GM23338 (cell line): ENCODE results near the gene COX4I1.

Source experiments
- CTCF ChIP-seq, 2 experiments: fragments of 200-600 bp in 1 of 2; sonication (generic) in 1 of 2; conservative IDR thresholded peaks; 2 replicates each; pipeline versions ENCODE4 v1.5.1 to v1.6.1; 2016 to 2017; ENCODE audit warnings: antibody characterized with exemption in 2 of 2, low read depth in 2 of 2, mild to moderate bottlenecking in 2 of 2, moderate library complexity in 1 of 2
- POLR2AphosphoS5 ChIP-seq: IDR thresholded peaks from 2 replicates; pipeline ENCODE4 v1.6.1; 2016; ENCODE audit warnings: antibody characterized with exemption, low read depth

DNA sequence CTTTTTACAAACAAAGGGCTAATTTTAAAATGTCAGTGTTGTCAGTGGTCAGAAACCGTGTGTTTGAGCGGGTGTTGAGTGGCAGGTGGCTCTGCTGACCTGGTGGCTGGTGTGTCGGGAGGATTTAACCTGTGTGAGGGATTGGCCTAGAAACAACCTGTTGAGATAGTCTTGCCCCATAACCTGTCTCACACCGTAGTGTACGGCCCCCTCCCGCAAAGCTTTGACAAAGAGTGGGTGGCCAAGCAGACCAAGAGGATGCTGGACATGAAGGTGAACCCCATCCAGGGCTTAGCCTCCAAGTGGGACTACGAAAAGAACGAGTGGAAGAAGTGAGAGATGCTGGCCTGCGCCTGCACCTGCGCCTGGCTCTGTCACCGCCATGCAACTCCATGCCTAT lies 7.0 kb downstream of the COX4I1 start:
- TF ChIP-seq CTCF (conservative IDR thresholded peaks at IDR 0.05; ENCODE audit: low read depth in 2 of 2) (no peak), POLR2AphosphoS5 (no peak)
